GM19395 (cell line): ENCODE results near the gene ARL15.
"Not testable (repeated sequence)": the region's sequence is repeated elsewhere in the genome, so short reads cannot be mapped to it uniquely, and the experiment has no call there.

Source experiments
- ATAC-seq: cut with Tn5 transposase; IDR thresholded peaks from one replicate; pipeline ENCODE4 v1.9.1; 2021; ENCODE audit warnings: mild to moderate bottlenecking, moderate library complexity; ENCODE audit not compliant: unreplicated experiment

Gene ARL15

GRCh38 chr5:54310433-54311175 is at the start of gene ARL15:
TSS of gene ARL15 (minus strand) at chr5:54310573.
- peak; percentile 95 for ATAC-seq

- no peak for ATAC-seq
Observed at GRCh38 chr5:54360089-54360488, 49.7 kb upstream of the ARL15 start.

GRCh38 chr5:54357408-54358058 is 47.2 kb upstream of the ARL15 start:
- no peak for ATAC-seq

- not testable (repeated sequence) for ATAC-seq
Observed at GRCh38 chr5:54353933-54354564, 43.7 kb upstream of the ARL15 start.

GRCh38 chr5:54352580-54352979 is 42.2 kb upstream of the ARL15 start:
- not testable (repeated sequence) for ATAC-seq

GRCh38 chr5:54347221-54347865 is 37.0 kb upstream of the ARL15 start:
- no peak for ATAC-seq

GRCh38 chr5:54344653-54345052 is 34.3 kb upstream of the ARL15 start:
- ATAC-seq = no peak

- ATAC-seq = no peak
Observed at GRCh38 chr5:54341971-54342370, 31.6 kb upstream of the ARL15 start.

- no peak for ATAC-seq
Observed at GRCh38 chr5:54337523-54337922, 27.1 kb upstream of the ARL15 start.

GRCh38 chr5:54332720-54333119 is 22.3 kb upstream of the ARL15 start:
- no peak for ATAC-seq

GRCh38 chr5:54329731-54330709 is 19.6 kb upstream of the ARL15 start:
- ATAC-seq = no peak

- ATAC-seq = no peak
Observed at GRCh38 chr5:54326662-54327270, 16.4 kb upstream of the ARL15 start.

GRCh38 chr5:54325610-54326311 is 15.4 kb upstream of the ARL15 start:
- no peak for ATAC-seq

GRCh38 chr5:54325272-54325609 is 14.9 kb upstream of the ARL15 start:
- no peak for ATAC-seq

GRCh38 chr5:54324651-54325271 is 14.4 kb upstream of the ARL15 start:
- ATAC-seq = no peak

- ATAC-seq = no peak
Observed at GRCh38 chr5:54323495-54323894, 13.1 kb upstream of the ARL15 start.

GRCh38 chr5:54320256-54320655 is 9.9 kb upstream of the ARL15 start:
- ATAC-seq = no peak

- no peak for ATAC-seq
Observed at GRCh38 chr5:54317511-54318260, 7.3 kb upstream of the ARL15 start.
